Liver (tissue), 9 donors: ENCODE data around the gene ADAMTS3. TPM values are rescaled to one million over a fixed set of nuclear protein-coding genes. Genes with fewer than 3 reads are reported as not detected.

ENCODE experiments used
- DNase-seq: peaks from one replicate; pipeline ENCODE4 v3.0.0-alpha.2; 2017; ENCODE audit warnings: low spot score
- H3K27ac ChIP-seq, 2 donors: one replicate each; pipeline ENCODE4 v1.7.0; 2013; ENCODE audit warnings: inconsistent platforms in 2 of 2, low read length in 2 of 2, control low read depth in 1 of 2, low read depth in 1 of 2, mild to moderate bottlenecking in 1 of 2
- H3K27me3 ChIP-seq, 4 donors: one replicate each; pipeline versions ENCODE4 v1.6.1 to v1.7.0; 2013; ENCODE audit warnings: low read length in 3 of 4, inconsistent platforms in 1 of 4, mild to moderate bottlenecking in 1 of 4, moderate library complexity in 1 of 4; ENCODE audit not compliant: control insufficient read depth in 4 of 4, insufficient read depth in 4 of 4
- H3K36me3 ChIP-seq, 4 donors: one replicate each; pipeline versions ENCODE4 v1.6.1 to v1.7.0; 2013; ENCODE audit warnings: low read length in 3 of 4, mild to moderate bottlenecking in 3 of 4, low read depth in 1 of 4, moderate library complexity in 1 of 4; ENCODE audit not compliant: control insufficient read depth in 4 of 4, insufficient read depth in 3 of 4
- H3K4me1 ChIP-seq, 4 donors: one replicate each; pipeline versions ENCODE4 v1.6.1 to v1.7.0; 2013; ENCODE audit warnings: low read length in 3 of 4, mild to moderate bottlenecking in 3 of 4, moderate library complexity in 1 of 4; ENCODE audit not compliant: control insufficient read depth in 4 of 4, insufficient read depth in 4 of 4
- H3K4me3 ChIP-seq, 3 donors: one replicate each; pipeline versions ENCODE4 v1.6.1 to v1.7.0; 2013; ENCODE audit warnings: low read length in 3 of 3, control low read depth in 1 of 3, low read depth in 1 of 3, mild to moderate bottlenecking in 1 of 3
- H3K9ac ChIP-seq, 2 donors: one replicate each; pipeline ENCODE4 v1.7.0; 2013; ENCODE audit warnings: low read length in 2 of 2, mild to moderate bottlenecking in 2 of 2, moderate library complexity in 2 of 2, control low read depth in 1 of 2, low read depth in 1 of 2
- H3K9me3 ChIP-seq, 4 donors: one replicate each; pipeline versions ENCODE4 v1.6.1 to v1.7.0; 2013; ENCODE audit warnings: low read length in 3 of 4; ENCODE audit not compliant: control insufficient read depth in 4 of 4
- EGR1 ChIP-seq, 2 donors: IDR thresholded peaks; 2 replicates each; pipeline ENCODE4 v1.6.1; 2016 to 2018; ENCODE audit warnings: antibody characterized with exemption in 2 of 2, low read depth in 2 of 2
- FOXA1 ChIP-seq: IDR thresholded peaks from 2 replicates; pipeline ENCODE4 v1.6.1; 2016; ENCODE audit warnings: antibody characterized with exemption
- HNF4A ChIP-seq, 2 donors: conservative IDR thresholded peaks; 2 replicates each; pipeline ENCODE4 v1.6.1; 2016; ENCODE audit warnings: antibody characterized with exemption in 2 of 2, mild to moderate bottlenecking in 2 of 2
- RAD21 ChIP-seq, 2 donors: IDR thresholded peaks; 2 replicates each; pipeline ENCODE4 v1.6.1; 2016; ENCODE audit warnings: antibody characterized with exemption in 2 of 2, mild to moderate bottlenecking in 2 of 2
- RXRA ChIP-seq, 2 donors: IDR thresholded peaks; 2 replicates each; pipeline ENCODE4 v1.6.1; 2017 to 2018; ENCODE audit warnings: antibody characterized with exemption in 2 of 2, mild to moderate bottlenecking in 1 of 2
- SP1 ChIP-seq: IDR thresholded peaks from 2 replicates; pipeline ENCODE4 v1.6.1; 2018; ENCODE audit warnings: antibody characterized with exemption, mild to moderate bottlenecking
- TAF1 ChIP-seq: conservative IDR thresholded peaks from 2 replicates; pipeline ENCODE4 v1.6.1; 2016; ENCODE audit warnings: antibody characterized with exemption, mild to moderate bottlenecking
- YY1 ChIP-seq: IDR thresholded peaks from 2 replicates; pipeline ENCODE4 v1.6.1; 2016; ENCODE audit warnings: antibody characterized with exemption, mild to moderate bottlenecking
- WGBS: extraction: QIAGEN DNeasy Blood & Tissue Kit; methylation state at CpG from one replicate; pipeline ENCODE4 v1.1.7; 2013; 5-methylcytosine and 5-hydroxymethylcytosine counted together
- polyA plus RNA-seq, 2 donors: library from polyadenylated mRNA; stranded (reverse) in 1 of 2; unstranded in 1 of 2; fragments of 200-250 nt in 1 of 2; fragments of >200 nt in 1 of 2; fragmentation: Nextera tagmentation in 1 of 2; extraction: Ambion mirVana in 1 of 2; gene quantifications; one replicate each; pipeline versions ENCODE4 v1.2.1 to v1.2.3, GENCODE V29; 2013 to 2015
- total RNA-seq, 2 donors: library from RNA; depleted of rRNA; stranded (reverse); fragments of >200 nt; gene quantifications; one replicate each; pipeline ENCODE4 v1.2.3, GENCODE V29; 2014
- TF ChIP-seq, protein P1 (sequence below): fragments of 150-350 bp; IDR thresholded peaks from 2 replicates; pipeline ENCODE4 v1.5.1; 2017; ENCODE audit warnings: improper control_type of control experiment, low read depth, low read length; ENCODE audit not compliant: missing input control
- TF ChIP-seq, protein P2 (sequence below): IDR thresholded peaks from 2 replicates; pipeline ENCODE4 v1.6.1; 2016; ENCODE audit warnings: antibody characterized with exemption
- TF ChIP-seq, protein P3 (sequence below): IDR thresholded peaks from 2 replicates; pipeline ENCODE4 v1.6.1; 2016; ENCODE audit warnings: antibody characterized with exemption, mild to moderate bottlenecking
- donor health status: healthy.
- donor health status: healthy.
- donor health status: healthy.
- donor health status: healthy.
- donor health status: healthy.

The ADAMTS3 gene
- total and polyA plus RNA-seq, 4 donors: 0.12 to 1.9 (median 0.25) TPM; not detected in 1

DNA sequence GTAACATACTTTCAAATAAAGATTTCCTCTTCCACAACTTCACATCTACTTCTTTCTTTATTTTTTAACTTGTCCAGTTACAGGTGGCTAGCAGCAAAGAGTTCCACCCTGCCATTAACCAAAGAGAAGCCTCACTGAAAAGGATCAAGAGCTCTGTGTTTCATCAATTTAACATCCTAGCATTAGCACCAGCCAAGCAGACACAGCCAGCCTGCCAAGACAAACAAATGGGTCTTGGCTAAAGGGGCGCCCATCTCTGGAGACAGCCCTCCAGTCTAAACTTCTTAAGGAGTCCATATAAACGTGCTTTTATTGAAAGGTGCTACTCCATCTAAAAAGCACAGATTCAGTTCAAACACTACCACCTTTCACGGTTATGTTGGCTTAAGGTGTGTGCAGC lies 105.3 kb downstream of the ADAMTS3 start:
- H3K27ac ChIP-seq: no peak overlapping the region
- H3K9me3 ChIP-seq: no peaks in the 10 kb centered on the region
- no peak for DNase-seq
- H3K4me1 ChIP-seq: no peaks in the 10 kb centered on the region
- H3K36me3 ChIP-seq: no peaks in the 10 kb centered on the region
- WGBS: 71% methylated on average over 3 of the region's 3 CpGs
- H3K4me3 ChIP-seq: no peak overlapping the region
- no peak overlapping the region for H3K9ac ChIP-seq
- TF ChIP-seq HNF4A (conservative IDR thresholded peaks at IDR 0.05): no peak
- TF ChIP-seq, protein P1, sequence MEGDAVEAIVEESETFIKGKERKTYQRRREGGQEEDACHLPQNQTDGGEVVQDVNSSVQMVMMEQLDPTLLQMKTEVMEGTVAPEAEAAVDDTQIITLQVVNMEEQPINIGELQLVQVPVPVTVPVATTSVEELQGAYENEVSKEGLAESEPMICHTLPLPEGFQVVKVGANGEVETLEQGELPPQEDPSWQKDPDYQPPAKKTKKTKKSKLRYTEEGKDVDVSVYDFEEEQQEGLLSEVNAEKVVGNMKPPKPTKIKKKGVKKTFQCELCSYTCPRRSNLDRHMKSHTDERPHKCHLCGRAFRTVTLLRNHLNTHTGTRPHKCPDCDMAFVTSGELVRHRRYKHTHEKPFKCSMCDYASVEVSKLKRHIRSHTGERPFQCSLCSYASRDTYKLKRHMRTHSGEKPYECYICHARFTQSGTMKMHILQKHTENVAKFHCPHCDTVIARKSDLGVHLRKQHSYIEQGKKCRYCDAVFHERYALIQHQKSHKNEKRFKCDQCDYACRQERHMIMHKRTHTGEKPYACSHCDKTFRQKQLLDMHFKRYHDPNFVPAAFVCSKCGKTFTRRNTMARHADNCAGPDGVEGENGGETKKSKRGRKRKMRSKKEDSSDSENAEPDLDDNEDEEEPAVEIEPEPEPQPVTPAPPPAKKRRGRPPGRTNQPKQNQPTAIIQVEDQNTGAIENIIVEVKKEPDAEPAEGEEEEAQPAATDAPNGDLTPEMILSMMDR: no peak
- no peak for TF ChIP-seq YY1
- H3K27me3 ChIP-seq: no peaks in the 10 kb centered on the region

DNA sequence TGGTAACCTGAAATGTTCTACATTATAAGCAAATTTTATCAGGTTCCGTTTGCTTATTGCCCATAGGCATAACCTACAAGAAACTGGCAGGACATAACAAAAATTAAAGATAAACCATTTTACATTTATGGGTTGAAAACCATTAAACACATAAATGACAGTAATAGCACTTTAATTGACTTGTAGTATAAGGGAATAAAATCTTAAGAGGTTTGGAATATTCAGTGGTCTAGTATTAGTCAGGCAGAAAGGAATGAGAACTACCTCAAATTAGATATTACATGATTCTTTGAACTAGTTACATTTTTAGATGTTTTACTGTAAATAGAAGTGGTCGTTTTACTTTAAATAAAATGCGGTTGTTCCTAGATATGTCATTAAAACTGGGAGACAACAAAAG lies 111.9 kb downstream of the ADAMTS3 start:
- no peaks in the 10 kb centered on the region for H3K36me3 ChIP-seq
- no peaks in the 10 kb centered on the region for H3K27me3 ChIP-seq
- DNase-seq: no peak
- WGBS: 81% methylated on average over 3 of the region's 3 CpGs
- no peaks in the 10 kb centered on the region for H3K4me1 ChIP-seq
- no peak overlapping the region for H3K27ac ChIP-seq
- TF ChIP-seq, protein P2, sequence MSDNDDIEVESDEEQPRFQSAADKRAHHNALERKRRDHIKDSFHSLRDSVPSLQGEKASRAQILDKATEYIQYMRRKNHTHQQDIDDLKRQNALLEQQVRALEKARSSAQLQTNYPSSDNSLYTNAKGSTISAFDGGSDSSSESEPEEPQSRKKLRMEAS: no peak
- TF ChIP-seq SP1 (no peak), EGR1 (IDR thresholded peaks at IDR 0.05; ENCODE audit: low read depth in 2 of 2) (no peak), HNF4A (conservative IDR thresholded peaks at IDR 0.05) (no peak), RAD21 (IDR thresholded peaks at IDR 0.05) (no peak)
- H3K9me3 ChIP-seq: no peaks in the 10 kb centered on the region
- no peak overlapping the region for H3K4me3 ChIP-seq
- no peak overlapping the region for H3K9ac ChIP-seq

DNA sequence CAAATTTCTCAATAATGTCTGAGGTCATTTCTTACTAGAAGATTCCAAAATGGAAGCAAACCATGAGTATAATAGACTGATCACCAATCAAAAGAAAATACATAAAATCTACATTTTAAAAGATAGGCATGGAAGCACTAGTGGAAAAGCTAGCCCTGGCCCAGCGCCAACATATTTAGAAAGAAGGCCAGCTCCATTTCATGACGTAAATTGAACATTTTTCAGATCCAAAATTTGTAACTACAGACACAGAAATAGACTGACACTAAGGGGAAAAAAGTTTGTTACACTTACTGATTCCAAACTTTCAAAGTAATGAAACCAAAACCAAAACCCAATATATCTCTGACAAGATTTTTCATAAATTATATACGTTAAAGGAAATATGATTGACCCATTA lies 117.7 kb downstream of the ADAMTS3 start:
- no peaks in the 10 kb centered on the region for H3K9me3 ChIP-seq
- DNase-seq: no peak
- WGBS: 65% methylated on average over 3 of the region's 3 CpGs
- H3K27me3 ChIP-seq: no peaks in the 10 kb centered on the region
- TF ChIP-seq SP1 (no peak), RXRA (IDR thresholded peaks at IDR 0.05) (no peak), FOXA1 (no peak), TAF1 (no peak), RAD21 (IDR thresholded peaks at IDR 0.05) (no peak)
- TF ChIP-seq, protein P3, sequence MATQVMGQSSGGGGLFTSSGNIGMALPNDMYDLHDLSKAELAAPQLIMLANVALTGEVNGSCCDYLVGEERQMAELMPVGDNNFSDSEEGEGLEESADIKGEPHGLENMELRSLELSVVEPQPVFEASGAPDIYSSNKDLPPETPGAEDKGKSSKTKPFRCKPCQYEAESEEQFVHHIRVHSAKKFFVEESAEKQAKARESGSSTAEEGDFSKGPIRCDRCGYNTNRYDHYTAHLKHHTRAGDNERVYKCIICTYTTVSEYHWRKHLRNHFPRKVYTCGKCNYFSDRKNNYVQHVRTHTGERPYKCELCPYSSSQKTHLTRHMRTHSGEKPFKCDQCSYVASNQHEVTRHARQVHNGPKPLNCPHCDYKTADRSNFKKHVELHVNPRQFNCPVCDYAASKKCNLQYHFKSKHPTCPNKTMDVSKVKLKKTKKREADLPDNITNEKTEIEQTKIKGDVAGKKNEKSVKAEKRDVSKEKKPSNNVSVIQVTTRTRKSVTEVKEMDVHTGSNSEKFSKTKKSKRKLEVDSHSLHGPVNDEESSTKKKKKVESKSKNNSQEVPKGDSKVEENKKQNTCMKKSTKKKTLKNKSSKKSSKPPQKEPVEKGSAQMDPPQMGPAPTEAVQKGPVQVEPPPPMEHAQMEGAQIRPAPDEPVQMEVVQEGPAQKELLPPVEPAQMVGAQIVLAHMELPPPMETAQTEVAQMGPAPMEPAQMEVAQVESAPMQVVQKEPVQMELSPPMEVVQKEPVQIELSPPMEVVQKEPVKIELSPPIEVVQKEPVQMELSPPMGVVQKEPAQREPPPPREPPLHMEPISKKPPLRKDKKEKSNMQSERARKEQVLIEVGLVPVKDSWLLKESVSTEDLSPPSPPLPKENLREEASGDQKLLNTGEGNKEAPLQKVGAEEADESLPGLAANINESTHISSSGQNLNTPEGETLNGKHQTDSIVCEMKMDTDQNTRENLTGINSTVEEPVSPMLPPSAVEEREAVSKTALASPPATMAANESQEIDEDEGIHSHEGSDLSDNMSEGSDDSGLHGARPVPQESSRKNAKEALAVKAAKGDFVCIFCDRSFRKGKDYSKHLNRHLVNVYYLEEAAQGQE: no peak
- TF ChIP-seq, protein P2: no peak
- H3K4me3 ChIP-seq: no peak overlapping the region
- H3K4me1 ChIP-seq: no peaks in the 10 kb centered on the region
- H3K9ac ChIP-seq: no peak overlapping the region
- no peak overlapping the region for H3K27ac ChIP-seq
- no peaks in the 10 kb centered on the region for H3K36me3 ChIP-seq
